ENCODE results near the gene GRIK4.

GRIK4 gene

GRCh38 chr11:120810251-120810650, 298.7 kb downstream of the GRIK4 start:
- no peak for DNase-seq (ENCODE audit: low read depth in 3 of 3)

GRCh38 chr11:120811199-120811598, 299.7 kb downstream of the GRIK4 start:
- DNase-seq (ENCODE audit: low read depth in 3 of 3): no peak

DNA sequence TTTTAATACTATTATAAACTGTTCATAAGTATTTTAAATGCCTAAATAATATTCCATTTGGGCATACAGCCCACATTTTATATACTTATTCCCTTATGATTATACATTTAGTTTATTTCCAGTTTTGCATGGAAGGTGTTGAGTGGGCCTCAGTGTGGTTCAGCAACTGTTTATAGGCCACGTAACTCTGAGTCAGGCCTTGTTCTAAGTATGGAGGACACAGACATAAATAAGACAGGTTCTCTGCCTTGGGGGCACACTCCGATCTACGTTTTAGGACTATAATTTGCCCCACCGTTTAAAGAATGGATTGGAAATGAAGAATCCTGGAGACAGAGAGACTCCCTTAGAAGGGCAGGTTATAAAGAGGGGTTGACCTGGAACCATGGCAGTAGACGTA, 300.2 kb downstream of the GRIK4 start:
- no peak for DNase-seq (ENCODE audit: low read depth in 3 of 3)

GRCh38 chr11:120814531-120815318, 303.2 kb downstream of the GRIK4 start:
- DNase-seq (ENCODE audit: low read depth in 3 of 3): no peak

DNA sequence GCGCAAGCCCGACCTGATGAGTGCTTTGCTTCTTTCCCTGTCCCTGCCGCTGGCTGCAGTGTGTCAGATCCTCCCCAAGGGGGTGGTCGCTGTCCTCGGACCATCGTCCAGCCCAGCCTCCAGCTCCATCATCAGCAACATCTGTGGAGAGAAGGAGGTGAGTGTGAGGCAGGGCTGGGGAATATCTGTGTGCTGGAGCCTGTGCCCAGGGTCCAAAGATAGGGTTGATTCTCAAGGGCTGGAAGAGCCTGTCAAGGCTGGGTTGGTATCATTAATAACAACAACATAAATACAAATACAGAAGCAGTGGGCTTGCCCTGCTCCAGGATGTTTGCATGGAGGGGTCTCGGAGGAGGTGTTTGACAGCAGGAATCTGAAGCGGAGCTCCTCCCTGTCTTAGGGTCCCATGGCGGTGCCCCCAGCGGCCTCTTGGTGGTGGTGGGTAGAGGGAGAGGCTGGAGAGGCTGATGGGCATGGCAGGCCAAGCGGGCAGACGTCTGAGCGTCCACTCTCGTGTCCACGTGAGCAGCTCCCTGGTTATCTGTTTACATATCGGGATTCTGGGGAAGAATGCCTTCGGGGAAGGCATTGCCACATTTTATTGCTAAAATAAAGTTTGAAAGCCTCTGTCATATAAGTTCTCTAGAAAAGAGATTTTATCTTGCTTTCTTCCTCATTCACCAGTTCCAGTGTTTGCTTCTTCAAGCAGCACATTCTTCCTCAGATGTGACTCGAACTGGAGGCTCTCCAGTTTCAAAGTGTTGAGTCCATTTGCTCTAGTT, 304.0 kb downstream of the GRIK4 start:
- DNase-seq (ENCODE audit: low read depth in 3 of 3): no peak

GRCh38 chr11:120816176-120816575, 304.6 kb downstream of the GRIK4 start:
- DNase-seq (ENCODE audit: low read depth in 3 of 3): no peak

- DNase-seq (ENCODE audit: low read depth in 3 of 3): no peak
These were observed 305.2 kb downstream of the GRIK4 start for GRCh38 chr11:120816711-120817110.

GRCh38 chr11:120817158-120817557, 305.6 kb downstream of the GRIK4 start:
- DNase-seq (ENCODE audit: low read depth in 3 of 3): no peak

- DNase-seq (ENCODE audit: low read depth in 3 of 3): no peak
These were observed 306.5 kb downstream of the GRIK4 start for GRCh38 chr11:120818097-120818496.

GRCh38 chr11:120819003-120819402, 307.5 kb downstream of the GRIK4 start:
- no peak for DNase-seq (ENCODE audit: low read depth in 3 of 3)

DNA sequence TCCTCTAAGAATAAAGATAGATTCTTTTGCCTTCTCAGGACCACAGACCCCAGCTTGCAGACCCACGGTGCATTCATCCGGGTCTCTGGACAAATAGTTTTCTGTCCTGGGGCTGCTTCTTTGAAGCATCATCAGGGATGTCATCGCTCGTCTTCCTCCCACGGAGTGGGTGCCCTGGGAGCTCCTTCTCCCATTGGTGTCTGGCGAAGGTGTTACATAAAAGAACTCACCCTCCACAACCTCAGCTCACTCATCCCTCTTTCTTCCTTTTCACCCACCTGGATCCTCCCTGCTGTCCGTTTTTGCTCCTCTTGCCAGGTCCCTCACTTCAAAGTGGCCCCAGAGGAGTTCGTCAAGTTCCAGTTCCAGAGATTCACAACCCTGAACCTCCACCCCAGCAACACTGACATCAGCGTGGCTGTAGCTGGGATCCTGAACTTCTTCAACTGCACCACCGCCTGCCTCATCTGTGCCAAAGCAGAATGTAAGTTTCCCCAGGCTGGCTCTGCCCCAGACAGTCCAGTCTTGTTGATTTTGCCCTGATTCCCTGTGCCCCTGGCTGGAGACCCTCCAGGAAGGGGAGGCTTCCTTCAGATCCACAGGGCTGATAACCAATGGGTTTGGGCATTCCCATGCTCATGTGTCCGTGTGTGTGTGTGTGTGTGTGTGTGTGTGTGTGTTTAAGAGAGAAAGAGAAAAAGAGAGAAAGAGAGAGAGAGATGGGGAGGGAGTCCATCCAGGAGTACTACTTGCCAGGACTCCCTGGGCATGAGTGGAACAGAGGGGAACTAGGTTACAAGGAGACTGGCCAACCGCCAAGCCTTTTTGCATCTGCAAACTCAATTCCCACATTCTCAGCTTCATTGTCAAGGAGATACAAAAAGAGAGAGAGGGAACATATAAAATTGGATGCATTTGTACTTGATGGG, 308.2 kb downstream of the GRIK4 start:
- DNase-seq (ENCODE audit: low read depth in 3 of 3): no peak

- DNase-seq (ENCODE audit: low read depth in 3 of 3): no peak
These were observed 311.6 kb downstream of the GRIK4 start for GRCh38 chr11:120823159-120823558.

DNA sequence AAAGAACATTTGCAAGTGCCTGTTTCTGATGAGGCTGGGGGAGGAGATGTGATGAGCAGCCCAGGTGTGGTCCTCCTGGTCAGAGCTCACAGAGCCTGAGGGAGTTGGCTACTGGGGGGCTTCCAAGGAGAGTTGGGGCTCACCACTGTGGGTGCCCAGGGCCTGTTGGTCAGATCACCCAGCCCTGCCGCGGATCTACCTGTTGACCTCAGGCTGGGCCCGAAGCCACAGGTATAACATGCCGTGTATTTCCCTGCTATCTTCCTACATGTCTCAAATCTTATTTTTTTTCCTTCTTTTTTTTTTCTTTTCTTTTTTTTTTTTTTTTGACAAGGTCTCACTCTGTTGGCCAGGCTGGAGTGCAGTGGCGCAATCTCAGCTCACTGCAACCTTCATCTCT, 312.7 kb downstream of the GRIK4 start:
- no peak for DNase-seq (ENCODE audit: low read depth in 3 of 3)

DNA sequence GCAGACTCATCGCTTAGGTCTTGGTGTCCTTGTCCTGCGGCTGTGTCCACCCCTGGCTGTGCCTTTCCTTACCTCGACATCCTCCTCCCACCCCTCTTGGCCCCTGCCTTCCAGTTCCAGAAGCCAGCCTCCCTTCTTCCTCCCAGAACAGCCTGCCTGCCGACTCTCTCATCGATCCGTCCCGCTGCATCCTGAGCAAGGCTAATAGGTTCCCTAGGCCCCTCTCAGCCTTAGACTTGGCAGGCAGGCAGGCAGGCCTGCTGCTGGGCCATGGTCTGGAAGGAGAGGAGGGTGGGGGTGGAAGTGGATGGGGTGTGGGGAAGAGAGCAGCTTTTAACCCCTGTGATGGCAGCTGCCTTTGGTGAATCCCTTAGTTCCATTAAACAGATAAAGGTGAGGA, 315.6 kb downstream of the GRIK4 start:
- no peak for DNase-seq (ENCODE audit: low read depth in 3 of 3)

- no peak for DNase-seq (ENCODE audit: low read depth in 3 of 3)
These were observed 316.3 kb downstream of the GRIK4 start for GRCh38 chr11:120827820-120828219.

GRCh38 chr11:120828847-120829246, 317.3 kb downstream of the GRIK4 start:
- no peak for DNase-seq (ENCODE audit: low read depth in 3 of 3)

DNA sequence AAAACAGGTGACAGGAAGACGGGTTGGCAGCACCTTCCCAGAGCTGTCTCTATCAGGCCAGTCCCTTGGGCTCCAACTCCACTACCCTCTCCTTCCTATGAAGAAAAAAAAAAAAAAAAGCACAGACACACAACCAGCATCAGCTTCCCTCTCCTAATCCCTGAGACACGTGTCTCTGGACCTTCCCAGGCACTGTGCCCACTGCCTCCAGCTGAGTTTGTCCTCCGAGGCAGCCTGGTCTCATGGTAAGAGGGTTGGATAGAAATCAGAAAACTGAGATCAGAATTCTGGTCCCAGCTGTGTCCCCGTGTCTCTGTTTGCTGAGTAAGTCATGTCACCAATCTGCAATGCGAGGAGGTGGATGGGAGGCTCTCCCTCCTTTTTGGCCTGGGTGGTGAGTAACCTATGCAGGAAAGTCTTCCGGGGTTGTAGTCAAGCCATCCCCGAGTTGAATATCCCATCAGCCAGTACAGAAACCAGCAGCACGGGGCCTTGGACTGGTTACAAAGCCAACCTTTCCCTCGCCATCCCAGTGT, 318.6 kb downstream of the GRIK4 start:
- no peak for DNase-seq (ENCODE audit: low read depth in 3 of 3)

GRCh38 chr11:120832481-120833238, 321.1 kb downstream of the GRIK4 start:
- no peak for DNase-seq (ENCODE audit: low read depth in 3 of 3)

GRCh38 chr11:120834686-120835210, 323.2 kb downstream of the GRIK4 start:
- DNase-seq (ENCODE audit: low read depth in 3 of 3): no peak

DNA sequence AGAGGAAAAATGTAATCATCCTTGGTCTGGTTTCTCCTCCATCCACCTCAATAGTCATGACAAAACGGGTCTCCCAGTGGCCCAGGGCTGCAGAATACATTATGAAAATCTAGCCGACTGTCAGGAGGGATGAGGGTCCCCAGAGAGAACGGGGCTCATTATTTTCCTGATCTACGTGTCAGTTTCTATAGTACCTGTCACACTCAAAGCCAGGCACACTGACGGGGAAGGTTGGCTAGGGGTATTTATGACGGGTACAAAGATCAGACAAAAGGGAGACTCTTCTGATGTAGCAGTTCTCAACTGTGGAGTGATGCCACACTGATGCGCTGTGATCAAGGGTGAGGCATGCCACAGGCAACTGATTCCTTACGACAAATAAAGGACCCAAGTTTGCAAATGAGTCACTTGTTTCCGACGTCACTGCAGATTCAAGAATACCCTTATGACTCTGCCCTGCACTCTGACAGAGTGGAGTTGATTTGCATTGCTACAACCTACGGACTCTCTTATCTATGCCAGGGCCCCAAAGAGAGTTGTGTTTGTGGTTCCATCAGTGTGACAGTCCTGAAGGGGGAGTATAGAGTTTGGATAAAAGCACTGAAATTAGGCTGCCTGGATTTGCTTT, 324.2 kb downstream of the GRIK4 start:
- peak; percentile 24 to 55 (median 31) for DNase-seq (ENCODE audit: low read depth in 3 of 3)

Measured in stimulated activated CD4-positive, alpha-beta T cell treated with anti-CD3 and anti-CD28 coated beads, TNF-alpha, amount 100 ng/mL, for 48 hours (primary cell).